Erythroblast (primary cell): Measurements from ENCODE around the gene UGT1A4.

Source experiments
- GATA1 ChIP-seq: IDR thresholded peaks from 2 replicates; pipeline ENCODE4 v1.6.1; 2011; ENCODE audit warnings: low read depth, mild to moderate bottlenecking, control low read depth, low read length, moderate library complexity
- POLR2A ChIP-seq: IDR thresholded peaks from 2 replicates; pipeline ENCODE4 v1.6.1; 2011; ENCODE audit warnings: mild to moderate bottlenecking, low read length

DNA sequence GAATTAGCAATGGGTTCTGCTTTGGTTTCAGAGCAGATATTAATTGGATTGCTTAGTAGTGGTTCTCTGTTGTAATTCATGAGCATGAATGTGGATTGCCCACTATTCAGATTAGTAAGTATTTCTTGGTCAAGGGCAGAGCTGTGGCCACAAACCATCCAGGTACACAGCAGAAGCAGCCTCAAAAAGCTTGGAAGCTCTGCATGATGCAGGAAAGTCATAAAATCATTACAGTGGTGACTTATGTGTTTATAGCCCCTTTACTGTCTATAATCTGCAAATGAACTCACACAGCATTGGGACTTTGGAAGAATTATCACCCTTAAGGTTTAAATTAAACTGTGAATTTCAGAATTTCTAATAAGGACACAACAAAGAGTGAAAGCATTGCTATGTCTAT is 39.6 kb downstream of the UGT1A4 start:
- no peak for TF ChIP-seq POLR2A
- no peak for TF ChIP-seq GATA1
